H9 (cell line): ENCODE results near the gene AMACR. TPM values are rescaled to one million over a fixed set of nuclear protein-coding genes. Genes with fewer than 3 reads are reported as not detected.

Source experiments
- DNase-seq: peaks from one replicate; pipeline ENCODE4 v3.0.0-alpha.2; 2017
- H2AFZ ChIP-seq: one replicate; pipeline ENCODE4 v1.6.1; 2013; ENCODE audit warnings: mild to moderate bottlenecking, low read length, control low read depth, moderate library complexity
- H2AK5ac ChIP-seq: 2 replicates; pipeline ENCODE4 v1.6.1; 2013; ENCODE audit warnings: low read length, control low read depth, mixed read lengths; ENCODE audit not compliant: insufficient read length
- H2BK120ac ChIP-seq: one replicate; pipeline ENCODE4 v1.6.1; 2013; ENCODE audit warnings: low read depth, mild to moderate bottlenecking, low read length, control low read depth, inconsistent platforms; ENCODE audit not compliant: poor library complexity, severe bottlenecking
- H2BK12ac ChIP-seq: 2 replicates; pipeline ENCODE4 v1.6.1; 2013; ENCODE audit warnings: low read length, control low read depth, mixed read lengths, low read depth; ENCODE audit not compliant: insufficient read length
- H2BK15ac ChIP-seq: 2 replicates; pipeline ENCODE4 v1.6.1; 2013; ENCODE audit warnings: low read depth, low read length, control low read depth
- H2BK20ac ChIP-seq: one replicate; pipeline ENCODE4 v1.6.1; 2013; ENCODE audit warnings: low read depth, mild to moderate bottlenecking, low read length, control low read depth, inconsistent platforms; ENCODE audit not compliant: poor library complexity, severe bottlenecking
- H2BK5ac ChIP-seq: 2 replicates; pipeline ENCODE4 v1.6.1; 2013; ENCODE audit warnings: low read length, control low read depth, mixed read lengths; ENCODE audit not compliant: insufficient read length
- H3K14ac ChIP-seq: 2 replicates; pipeline ENCODE4 v1.6.1; 2013; ENCODE audit warnings: low read length, control low read depth; ENCODE audit not compliant: insufficient read depth
- H3K18ac ChIP-seq: 2 replicates; pipeline ENCODE4 v1.6.1; 2013; ENCODE audit warnings: low read depth, mild to moderate bottlenecking, mixed read lengths, low read length, control low read depth; ENCODE audit not compliant: insufficient read length
- H3K23ac ChIP-seq: 2 replicates; pipeline ENCODE4 v1.6.1; 2013; ENCODE audit warnings: low read length, control low read depth, mixed read lengths, low read depth; ENCODE audit not compliant: insufficient read length
- H3K23me2 ChIP-seq: 2 replicates; pipeline ENCODE4 v1.6.1; 2013; ENCODE audit warnings: low read depth, mild to moderate bottlenecking, mixed read lengths, low read length, control low read depth; ENCODE audit not compliant: insufficient read length, poor library complexity, severe bottlenecking
- H3K27ac ChIP-seq: 2 replicates; pipeline ENCODE4 v1.5.1; 2013; ENCODE audit warnings: low read length, control low read depth, mixed read lengths, low read depth; ENCODE audit not compliant: insufficient read length
- H3K27me3 ChIP-seq: 2 replicates; pipeline ENCODE4 v1.6.1; 2013; ENCODE audit warnings: low read length, control low read depth, inconsistent platforms; ENCODE audit not compliant: insufficient read depth
- H3K4ac ChIP-seq: 2 replicates; pipeline ENCODE4 v1.6.1; 2013; ENCODE audit warnings: low read depth, mild to moderate bottlenecking, control low read depth, inconsistent platforms, low read length, moderate library complexity
- H3K4me1 ChIP-seq: 2 replicates; pipeline ENCODE4 v1.6.1; 2013; ENCODE audit warnings: low read length, control low read depth, inconsistent platforms; ENCODE audit not compliant: insufficient read depth
- H3K4me2 ChIP-seq: 2 replicates; pipeline ENCODE4 v1.6.1; 2013; ENCODE audit warnings: low read length, control low read depth, mixed read lengths; ENCODE audit not compliant: insufficient read length, insufficient read depth
- H3K56ac ChIP-seq: 2 replicates; pipeline ENCODE4 v1.6.1; 2013; ENCODE audit warnings: low read depth, mild to moderate bottlenecking, mixed read lengths, low read length, control low read depth; ENCODE audit not compliant: insufficient read length
- H3K79me1 ChIP-seq: 2 replicates; pipeline ENCODE4 v1.6.1; 2013; ENCODE audit warnings: low read depth, mild to moderate bottlenecking, moderate library complexity, low read length, control low read depth, inconsistent platforms; ENCODE audit not compliant: insufficient read depth, poor library complexity, severe bottlenecking
- H3K79me2 ChIP-seq: 2 replicates; pipeline ENCODE4 v1.6.1; 2013; ENCODE audit warnings: low read length, control low read depth, inconsistent platforms; ENCODE audit not compliant: insufficient read depth
- H3K9ac ChIP-seq: 2 replicates; pipeline ENCODE4 v1.6.1; 2013; ENCODE audit warnings: low read length, control low read depth, mixed read lengths; ENCODE audit not compliant: insufficient read length; ENCODE audit errors: extremely low read depth
- H3K9me3 ChIP-seq: one replicate; pipeline ENCODE4 v1.6.1; 2013; ENCODE audit warnings: low read depth, low read length, inconsistent platforms; ENCODE audit not compliant: control insufficient read depth
- H3T11ph ChIP-seq: one replicate; pipeline ENCODE4 v1.6.1; 2013; ENCODE audit warnings: mild to moderate bottlenecking, low read length, control low read depth, inconsistent platforms
- H4K20me1 ChIP-seq: one replicate; pipeline ENCODE4 v1.6.1; 2013; ENCODE audit not compliant: control insufficient read depth, insufficient read length, insufficient read depth
- H4K5ac ChIP-seq: 2 replicates; pipeline ENCODE4 v1.6.1; 2013; ENCODE audit warnings: low read depth, mild to moderate bottlenecking, mixed read lengths, low read length, control low read depth; ENCODE audit not compliant: insufficient read length
- H4K8ac ChIP-seq: replicated peaks from 2 replicates; pipeline ENCODE4 v1.6.1; 2013; ENCODE audit warnings: low read length, control low read depth, mixed read lengths, low read depth; ENCODE audit not compliant: insufficient read length
- H4K91ac ChIP-seq: 2 replicates; pipeline ENCODE4 v1.6.1; 2013; ENCODE audit warnings: low read depth, mild to moderate bottlenecking, moderate library complexity, mixed read lengths, low read length, control low read depth; ENCODE audit not compliant: insufficient read length
- H3K27ac Mint-ChIP-seq, 3 experiments: 2 replicates in 2 of 3; 3 replicates in 1 of 3; pipeline ENCODE4 v1.8.0; 2020 to 2021; ENCODE audit warnings: mixed read lengths in 3 of 3, mild to moderate bottlenecking in 1 of 3, moderate library complexity in 1 of 3
- H3K27me3 Mint-ChIP-seq: 2 replicates; pipeline ENCODE4 v1.8.0; 2021; ENCODE audit warnings: low read depth, mild to moderate bottlenecking, moderate library complexity, mixed read lengths
- H3K36me3 Mint-ChIP-seq, 3 experiments: 2 replicates in 2 of 3; 3 replicates in 1 of 3; pipeline ENCODE4 v1.8.0; 2020 to 2021; ENCODE audit warnings: low read depth in 3 of 3, mixed read lengths in 3 of 3; ENCODE audit not compliant: insufficient read depth in 1 of 3
- H3K4me1 Mint-ChIP-seq, 2 experiments: 2 replicates each; pipeline ENCODE4 v1.8.0; 2020; ENCODE audit warnings: mixed read lengths in 2 of 2
- H3K4me3 Mint-ChIP-seq, 2 experiments: 2 replicates in 1 of 2; 3 replicates in 1 of 2; pipeline ENCODE4 v1.8.0; 2020 to 2021; ENCODE audit warnings: mild to moderate bottlenecking in 2 of 2, mixed read lengths in 2 of 2, moderate library complexity in 1 of 2
- H3K9me3 Mint-ChIP-seq, 2 experiments: 2 replicates in 1 of 2; 3 replicates in 1 of 2; pipeline ENCODE4 v1.8.0; 2020; ENCODE audit warnings: mild to moderate bottlenecking in 2 of 2, mixed read lengths in 2 of 2, moderate library complexity in 1 of 2
- CTCF ChIP-seq: fragments of 200-600 bp; sonication (generic); conservative IDR thresholded peaks from 3 replicates; pipeline ENCODE4 v1.8.0; 2021; ENCODE audit warnings: antibody characterized with exemption, mild to moderate bottlenecking
- total RNA-seq: library from RNA; stranded (reverse); gene quantifications from 2 replicates; pipeline ENCODE4 v1.2.1, GENCODE V29; 2021

The AMACR gene
- total RNA-seq, 1 experiment from 2014 or later, result 9.7 TPM

- H2BK120ac ChIP-seq, result no peak overlapping the region
- H3K4me2 ChIP-seq, result no peak overlapping the region
- H4K91ac ChIP-seq, result no peak overlapping the region
- no peak overlapping the region for H2BK15ac ChIP-seq
- H3K79me1 ChIP-seq, result no peaks in the 10 kb centered on the region
- no peaks in the 10 kb centered on the region for H4K20me1 ChIP-seq
- Mint-ChIP-seq H3K4me3 (no peak overlapping the region), H3K27me3 (no peaks in the 10 kb centered on the region), H3K36me3 (peaks cover 0 to 8% (median 0%) of the 10 kb centered on the region in 3 experiments; a peak in 2 of 7 replicates), H3K9me3 (no peaks in the 10 kb centered on the region), H3K4me1 (peaks cover 4% of the 10 kb centered on the region in 2 experiments; a peak in 3 of 4 replicates), H3K27ac (no peak overlapping the region)
- no peak overlapping the region for H3K14ac ChIP-seq
- H2BK12ac ChIP-seq, result no peak overlapping the region
- no peaks in the 10 kb centered on the region for H3K23me2 ChIP-seq
- H3K18ac ChIP-seq, result no peak overlapping the region
- H3K9me3 ChIP-seq, result no peaks in the 10 kb centered on the region
- no peak overlapping the region for H3T11ph ChIP-seq
- H3K9ac ChIP-seq, result no peak overlapping the region
- H2BK5ac ChIP-seq, result no peak overlapping the region
- H4K5ac ChIP-seq, result no peak overlapping the region
- H3K79me2 ChIP-seq, result no peaks in the 10 kb centered on the region
- no peak for TF ChIP-seq CTCF
- no peak overlapping the region for H3K4ac ChIP-seq
- no peak overlapping the region for H2AFZ ChIP-seq
- H3K27ac ChIP-seq, result no peak overlapping the region
- no peak overlapping the region for H4K8ac ChIP-seq
- H3K56ac ChIP-seq, result no peak overlapping the region
- H2AK5ac ChIP-seq, result no peak overlapping the region
- DNase-seq, result no peak
- no peak overlapping the region for H2BK20ac ChIP-seq
- no peaks in the 10 kb centered on the region for H3K27me3 ChIP-seq
- H3K23ac ChIP-seq, result no peak overlapping the region
- H3K4me1 ChIP-seq, result no peaks in the 10 kb centered on the region
Measured at GRCh38 chr5:34045996-34046395, 38.1 kb upstream of the AMACR start.
